Measurements from ENCODE around the gene SCFD1.
"Not testable (repeated sequence)": the region's sequence is repeated elsewhere in the genome, so short reads cannot be mapped to it uniquely, and the experiment has no call there.

Gene SCFD1

DNA sequence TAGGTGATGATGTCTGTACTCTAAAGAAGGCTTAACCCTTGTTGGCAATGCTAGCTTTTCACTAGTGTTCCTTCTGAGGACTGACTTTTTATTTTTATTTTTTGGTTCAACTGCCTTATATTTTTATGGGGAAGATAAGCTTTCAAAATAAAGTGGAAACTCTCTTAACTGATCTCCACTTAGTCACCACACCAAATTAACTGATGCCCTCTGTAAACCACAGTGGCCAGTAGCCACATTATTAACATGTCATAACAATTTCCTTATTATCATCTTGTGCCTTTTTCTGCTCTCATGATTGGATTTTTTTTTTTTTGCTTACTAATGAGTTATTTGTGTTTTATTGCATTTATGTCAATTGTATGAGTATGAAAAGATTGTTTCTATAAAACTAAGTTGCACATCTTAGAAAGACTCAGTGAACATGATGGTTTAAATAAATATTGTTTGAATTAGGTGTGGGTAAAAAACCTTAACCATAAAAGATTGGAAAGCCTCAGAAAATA, 56.9 kb downstream of the SCFD1 start:
- no peak for DNase-seq

DNA sequence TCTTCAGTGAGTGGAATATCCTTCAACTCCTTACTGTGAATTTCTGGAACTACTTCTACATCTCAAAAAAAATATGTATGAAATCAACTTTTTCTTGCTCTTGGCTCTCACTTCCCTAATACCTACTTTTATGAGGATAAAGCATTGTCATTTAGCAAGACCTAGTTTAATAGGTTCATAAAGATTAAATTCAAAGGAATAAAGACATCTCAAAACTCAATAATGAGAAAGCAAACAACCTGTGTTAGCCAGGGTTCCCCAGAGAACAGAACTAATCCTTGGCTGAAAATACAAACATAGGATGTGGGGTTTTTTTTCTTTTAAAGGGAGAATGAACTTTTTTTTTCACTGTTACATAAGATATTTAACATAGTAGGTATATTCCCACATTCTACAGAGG, 57.9 kb downstream of the SCFD1 start:
- no peak for DNase-seq

DNA sequence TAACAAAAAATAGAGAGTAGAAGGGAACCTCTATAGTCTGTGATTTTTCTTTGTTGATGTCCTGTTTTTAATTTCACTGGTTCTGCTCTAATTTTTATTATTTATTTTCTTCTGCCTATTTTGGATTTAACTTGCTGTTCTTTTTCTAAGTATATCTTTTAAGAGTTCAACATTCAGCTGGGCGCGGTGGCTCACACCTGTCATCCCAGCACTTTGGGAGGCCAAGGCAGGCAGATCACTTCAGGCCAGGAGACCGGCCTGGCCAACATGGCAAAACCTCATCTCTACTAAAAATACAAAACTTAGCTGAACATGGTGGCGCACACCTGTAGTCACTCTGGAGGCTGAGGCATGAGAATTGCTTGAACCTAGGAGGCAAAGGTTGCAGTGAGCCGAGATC, 58.7 kb downstream of the SCFD1 start:
- DNase-seq = not testable (repeated sequence)

DNA sequence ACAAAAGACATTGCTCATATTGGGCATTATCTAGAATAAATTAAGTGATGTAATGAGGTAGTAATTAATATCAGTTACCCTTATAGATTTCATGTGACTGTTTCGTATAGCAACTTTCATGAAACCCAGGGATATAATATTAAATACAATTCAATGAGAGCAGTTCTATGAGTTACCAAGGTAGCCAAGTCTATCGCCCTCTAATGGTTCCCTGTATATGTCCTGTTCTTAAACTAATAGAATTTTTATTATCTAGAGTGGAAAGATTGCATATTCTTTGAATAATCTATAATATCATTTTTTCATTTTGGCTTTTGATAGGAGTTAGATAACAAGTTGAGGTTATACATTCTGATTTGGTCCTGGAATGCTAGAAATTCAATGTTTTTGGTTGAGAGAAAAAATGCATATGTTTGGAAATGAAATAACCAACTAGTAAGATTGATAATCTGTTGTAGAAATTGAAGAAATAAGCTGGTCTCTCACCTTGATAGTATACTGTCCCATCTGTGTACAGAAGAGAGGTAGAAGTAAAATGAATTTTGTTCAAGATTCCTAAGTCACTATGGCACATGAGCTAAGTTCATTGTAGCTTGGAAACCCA, 59.7 kb downstream of the SCFD1 start:
- DNase-seq = no peak

DNA sequence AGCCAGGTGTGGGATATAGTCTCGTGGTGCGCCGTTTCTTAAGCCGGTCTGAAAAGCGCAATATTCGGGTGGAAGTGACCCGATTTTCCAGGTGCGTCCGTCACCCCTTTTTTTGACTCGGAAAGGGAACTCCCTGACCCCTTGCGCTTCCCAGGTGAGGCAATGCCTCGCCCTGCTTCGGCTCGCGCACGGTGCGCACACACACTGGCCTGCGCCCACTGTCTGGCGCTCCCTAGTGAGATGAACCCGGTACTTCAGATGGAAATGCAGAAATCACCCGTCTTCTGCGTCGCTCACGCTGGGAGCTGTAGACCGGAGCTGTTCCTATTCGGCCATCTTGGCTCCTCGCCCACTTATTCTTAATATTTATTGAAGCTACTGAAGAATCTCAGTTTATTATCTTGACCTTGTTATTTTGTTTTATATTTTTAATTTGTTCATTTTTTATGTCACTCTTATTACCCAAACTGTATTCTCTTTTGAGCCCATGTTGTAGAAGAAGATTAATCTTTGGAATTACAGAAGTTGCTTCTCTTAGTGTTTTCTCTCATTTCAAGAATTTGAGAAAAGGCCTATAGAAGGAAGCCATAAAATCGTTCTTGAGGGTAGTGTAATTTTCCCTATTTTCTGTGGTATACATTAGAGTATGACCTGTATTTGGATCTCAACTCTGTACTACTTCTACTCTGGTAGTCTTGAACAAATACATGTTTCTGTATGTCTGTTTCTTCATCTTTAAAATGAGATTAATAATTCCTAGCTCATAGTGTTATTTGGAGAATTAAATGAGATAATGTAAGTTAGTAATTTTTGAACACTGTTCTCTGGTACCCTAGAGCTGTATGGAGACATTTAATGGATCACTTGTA, 68.6 kb downstream of the SCFD1 start:
- DNase-seq = not testable (repeated sequence)

DNA sequence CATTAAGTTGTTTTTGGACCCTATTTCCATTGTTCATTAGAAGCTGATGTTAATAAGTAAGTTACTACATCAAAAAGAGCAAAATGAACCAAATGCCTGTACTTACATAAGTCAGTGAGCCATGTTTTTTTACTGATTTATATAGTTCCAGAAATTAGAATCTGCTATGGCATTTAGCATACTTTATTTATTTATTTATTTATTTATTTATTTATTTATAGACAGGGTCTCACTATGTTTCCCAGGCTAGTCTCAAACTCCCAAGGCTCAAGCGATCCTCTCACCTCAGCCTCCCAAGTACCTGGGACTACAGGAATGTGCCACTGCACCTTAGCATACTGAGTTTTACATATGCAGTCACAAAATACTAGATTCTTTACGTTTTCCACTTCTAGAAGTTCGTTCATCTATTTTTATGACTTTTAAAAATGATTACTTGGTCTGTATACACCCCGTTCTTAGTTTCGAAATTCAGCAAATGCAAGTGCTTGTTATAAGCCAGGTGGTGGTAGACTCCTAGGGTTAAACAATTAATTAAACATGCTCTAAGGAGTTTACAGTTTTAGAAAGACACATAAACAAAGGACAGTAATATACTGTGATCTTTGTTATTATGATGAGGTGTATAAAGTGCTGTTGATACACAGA, 69.8 kb downstream of the SCFD1 start:
- DNase-seq = no peak

DNA sequence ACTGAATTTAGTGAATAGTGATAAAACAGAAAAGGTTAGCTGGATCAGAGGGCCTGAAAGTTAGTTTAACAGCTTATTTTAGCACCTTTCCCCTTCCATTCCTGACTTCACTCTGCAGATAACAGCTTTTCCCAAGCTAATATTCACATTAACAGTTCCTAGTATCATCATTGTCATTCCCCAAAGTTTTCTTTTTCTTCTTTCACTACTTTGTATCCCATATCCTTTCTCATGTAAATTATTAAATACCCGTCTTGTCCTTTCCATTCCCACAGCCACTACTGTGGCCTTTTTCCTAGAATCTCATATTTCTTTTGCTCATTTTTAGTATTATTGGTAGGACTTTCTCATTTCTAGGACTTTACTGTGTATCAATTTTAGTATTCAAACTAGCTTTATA, 70.5 kb downstream of the SCFD1 start:
- DNase-seq = no peak

DNA sequence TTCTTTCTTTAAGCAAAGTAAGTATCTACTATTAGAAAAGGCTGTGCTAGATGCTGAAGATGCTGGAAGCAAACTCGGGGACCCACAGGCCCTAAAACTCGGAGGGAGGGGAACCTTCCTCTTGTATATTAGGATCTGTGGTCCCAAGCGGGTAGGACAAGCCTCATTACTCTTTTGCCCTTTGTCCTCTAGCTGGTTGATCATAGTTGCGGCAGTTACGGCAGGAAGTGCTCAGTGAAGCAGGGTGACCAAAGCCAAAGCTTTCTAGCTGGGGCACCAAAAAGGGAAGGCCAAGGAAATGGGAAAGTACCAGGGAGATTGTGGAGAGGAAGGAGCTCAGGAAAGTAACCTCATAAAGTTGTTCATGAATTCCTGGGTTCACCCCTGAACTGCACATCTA, 76.3 kb downstream of the SCFD1 start:
- DNase-seq = no peak

DNA sequence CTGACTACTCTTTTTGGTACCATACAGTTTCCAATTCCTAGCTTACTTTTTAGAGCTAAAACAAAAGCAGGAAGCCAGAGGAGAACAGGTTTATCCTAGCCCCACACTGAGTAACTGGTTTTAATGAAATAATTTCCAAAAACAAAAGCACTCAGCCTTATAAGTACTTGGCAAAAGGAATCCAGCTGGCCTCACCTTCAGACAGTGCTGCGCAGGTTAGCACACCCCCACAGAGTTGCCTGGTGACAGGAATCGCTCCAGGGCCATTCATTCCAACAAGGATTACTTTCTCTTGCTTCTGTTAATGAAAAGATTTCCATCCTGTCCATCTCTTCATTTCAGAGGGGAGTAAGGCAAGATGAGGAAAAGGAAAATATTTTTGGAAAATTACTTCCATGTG, 84.6 kb downstream of the SCFD1 start:
- no peak for DNase-seq

DNA sequence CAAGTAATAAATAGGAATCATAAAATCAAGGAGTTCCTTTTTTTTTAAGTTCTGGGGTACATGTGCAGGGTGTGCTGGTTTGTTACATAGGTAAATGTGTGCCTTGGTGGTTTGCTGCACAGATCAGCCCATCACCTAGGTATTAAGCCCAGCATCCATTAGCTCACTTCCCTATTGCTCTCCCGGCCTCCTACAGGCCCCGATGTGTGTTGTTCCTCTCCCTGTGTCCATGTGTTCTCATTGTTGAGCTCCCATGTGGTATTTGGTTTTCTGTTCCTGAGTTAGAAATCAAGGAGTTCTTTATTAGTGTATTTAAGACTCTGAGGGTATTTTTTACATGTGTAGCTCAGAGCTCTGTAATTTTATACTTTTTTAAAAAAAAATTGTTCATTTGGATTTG, 86.0 kb downstream of the SCFD1 start:
- DNase-seq = no peak

DNA sequence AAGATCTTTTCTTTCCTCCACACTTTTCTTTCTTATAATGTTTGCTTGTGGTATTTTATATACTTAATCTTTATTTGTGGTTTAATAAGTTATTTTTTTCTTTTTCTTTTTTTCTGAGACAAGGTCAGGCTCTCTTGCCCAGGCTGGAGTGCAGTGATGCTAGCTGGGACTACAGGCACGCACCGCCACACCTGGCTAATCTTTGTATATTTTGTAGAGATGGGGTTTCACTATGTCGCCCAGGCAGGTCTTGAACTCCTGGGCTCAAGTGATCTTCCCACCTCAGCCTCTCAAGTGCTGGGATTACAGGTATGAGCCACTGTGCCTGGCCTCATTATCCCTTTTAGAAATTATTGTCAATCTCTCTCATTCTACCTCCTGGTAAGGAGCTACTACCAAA, 87.1 kb downstream of the SCFD1 start:
- no peak for DNase-seq

DNA sequence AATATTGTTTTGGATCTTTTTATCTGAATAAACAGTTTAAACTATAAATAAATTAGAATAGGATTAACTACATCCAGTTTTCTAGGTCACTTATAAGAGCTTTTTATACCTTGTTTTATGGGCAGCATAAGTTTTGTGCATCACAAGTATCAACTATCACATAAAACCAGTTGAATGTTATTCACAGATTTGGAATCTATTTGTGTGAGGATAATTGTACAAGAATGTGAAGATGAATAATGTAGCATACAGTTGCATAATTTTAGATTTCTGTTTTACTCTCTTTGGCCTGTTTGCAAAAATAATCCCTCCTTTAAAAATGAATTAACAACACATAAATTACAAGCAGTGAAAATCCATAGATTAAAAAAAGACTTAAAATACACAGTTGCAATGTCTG, 88.8 kb downstream of the SCFD1 start:
- DNase-seq = no peak

DNA sequence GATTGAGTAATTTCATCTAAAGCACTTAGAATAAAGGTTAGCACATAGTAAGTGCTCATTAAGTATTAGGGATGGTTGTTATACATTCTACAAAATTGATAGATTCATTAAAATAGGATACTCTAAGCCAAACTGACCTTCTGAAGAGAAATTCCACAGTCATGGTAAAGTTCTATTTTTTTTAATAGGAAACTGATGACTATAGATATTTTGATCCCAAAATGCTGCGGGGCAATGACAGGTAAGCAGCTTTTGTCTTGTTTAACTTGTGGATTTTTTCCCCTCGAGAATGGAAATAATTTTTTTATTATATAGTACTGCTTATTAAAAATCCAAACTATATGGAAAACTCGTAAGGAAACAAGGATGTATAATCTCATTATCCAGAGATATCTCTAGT, 97.0 kb downstream of the SCFD1 start:
- no peak for DNase-seq

DNA sequence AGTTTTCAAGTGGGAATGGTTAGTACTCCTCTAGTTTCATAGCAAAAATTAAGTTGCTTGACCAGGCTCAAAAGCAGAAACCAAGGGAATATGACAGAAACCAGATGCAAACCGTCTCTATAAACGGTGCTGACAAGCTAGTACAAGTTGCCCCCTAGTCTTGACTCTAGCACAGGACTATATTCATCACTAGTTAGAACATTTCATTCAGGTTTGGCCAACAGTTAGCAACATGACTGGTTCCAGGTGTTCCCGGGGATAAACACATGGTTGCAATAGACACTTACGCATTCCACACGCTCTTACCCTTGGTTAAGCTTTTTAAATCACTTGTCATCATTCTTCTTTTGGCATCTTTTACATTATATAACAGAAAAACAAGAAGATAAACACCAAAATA, 103.6 kb downstream of the SCFD1 start:
- DNase-seq = no peak

DNA sequence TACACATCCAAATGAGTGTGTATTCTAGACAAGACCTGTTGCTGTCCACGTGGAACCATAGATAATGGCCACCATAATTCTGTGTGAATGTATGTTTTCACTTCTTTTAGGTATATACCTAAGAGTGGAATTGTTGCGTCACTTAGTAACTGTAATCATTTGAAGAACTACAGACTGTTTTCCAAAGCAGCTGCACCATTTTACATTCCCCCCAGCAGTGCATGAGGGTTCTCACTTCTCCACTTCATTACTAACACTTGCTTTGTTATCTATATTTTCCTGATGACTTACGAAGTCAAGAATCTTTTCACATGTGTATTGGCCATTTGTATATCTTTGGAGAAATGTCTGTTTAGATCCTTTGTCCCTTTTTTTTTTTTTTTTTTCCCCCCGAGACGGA, 106.4 kb downstream of the SCFD1 start:
- DNase-seq = no peak

DNA sequence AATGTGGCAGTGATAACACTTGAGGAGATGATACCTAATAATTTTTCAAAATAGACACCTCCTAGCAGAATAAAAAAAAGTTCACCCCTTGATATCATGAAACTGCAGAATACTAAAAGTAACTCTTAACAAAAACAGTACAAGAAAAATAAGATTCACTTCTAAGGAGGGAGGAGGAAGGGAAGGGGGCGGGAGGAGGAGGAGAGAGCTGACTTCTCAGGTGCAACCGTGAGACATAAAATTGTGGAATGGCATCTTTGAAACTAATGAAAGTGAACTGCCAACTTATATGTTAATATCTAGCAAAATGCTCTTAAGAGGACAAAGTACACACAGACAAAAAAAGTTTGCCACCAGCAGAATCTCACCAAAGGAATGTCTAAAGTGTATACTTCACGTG, 115.8 kb downstream of the SCFD1 start:
- DNase-seq = no peak

DNA sequence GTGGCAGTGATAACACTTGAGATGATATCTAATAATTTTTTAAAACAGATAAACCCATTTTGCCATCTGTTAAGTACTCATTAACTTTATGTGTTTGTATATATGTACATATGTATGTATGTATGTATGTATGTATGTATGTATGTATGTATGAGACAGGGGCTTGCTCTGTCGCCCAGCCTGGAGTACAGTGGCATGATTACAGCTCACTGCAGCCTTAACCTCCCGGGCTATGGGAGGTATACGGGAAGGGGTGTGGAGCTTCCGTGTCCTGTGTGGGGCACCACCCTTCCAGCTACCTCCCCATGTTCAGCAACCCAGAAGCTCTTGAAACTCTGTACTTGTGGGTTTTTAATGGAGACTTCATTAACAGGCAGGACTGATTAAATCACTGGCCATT, 116.9 kb downstream of the SCFD1 start:
- DNase-seq = no peak

DNA sequence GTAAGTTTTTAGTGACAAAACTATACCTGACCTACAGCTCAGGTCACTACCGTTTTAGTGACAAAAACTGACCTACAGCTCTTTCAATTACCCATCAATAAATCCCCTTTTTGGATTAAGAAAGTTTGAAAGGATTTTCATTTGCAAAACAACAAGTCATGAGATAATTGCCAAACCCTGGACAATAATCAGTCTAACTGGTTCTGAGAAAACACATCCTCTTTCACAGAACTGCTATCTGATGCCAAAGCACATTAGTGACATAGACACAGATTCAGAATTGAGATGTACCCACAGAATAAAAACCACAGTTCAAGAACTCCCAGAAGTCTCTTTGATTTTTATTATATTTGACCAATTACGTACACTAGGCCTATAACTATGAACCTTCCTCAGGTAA, 126.2 kb downstream of the SCFD1 start:
- DNase-seq = no peak

DNA sequence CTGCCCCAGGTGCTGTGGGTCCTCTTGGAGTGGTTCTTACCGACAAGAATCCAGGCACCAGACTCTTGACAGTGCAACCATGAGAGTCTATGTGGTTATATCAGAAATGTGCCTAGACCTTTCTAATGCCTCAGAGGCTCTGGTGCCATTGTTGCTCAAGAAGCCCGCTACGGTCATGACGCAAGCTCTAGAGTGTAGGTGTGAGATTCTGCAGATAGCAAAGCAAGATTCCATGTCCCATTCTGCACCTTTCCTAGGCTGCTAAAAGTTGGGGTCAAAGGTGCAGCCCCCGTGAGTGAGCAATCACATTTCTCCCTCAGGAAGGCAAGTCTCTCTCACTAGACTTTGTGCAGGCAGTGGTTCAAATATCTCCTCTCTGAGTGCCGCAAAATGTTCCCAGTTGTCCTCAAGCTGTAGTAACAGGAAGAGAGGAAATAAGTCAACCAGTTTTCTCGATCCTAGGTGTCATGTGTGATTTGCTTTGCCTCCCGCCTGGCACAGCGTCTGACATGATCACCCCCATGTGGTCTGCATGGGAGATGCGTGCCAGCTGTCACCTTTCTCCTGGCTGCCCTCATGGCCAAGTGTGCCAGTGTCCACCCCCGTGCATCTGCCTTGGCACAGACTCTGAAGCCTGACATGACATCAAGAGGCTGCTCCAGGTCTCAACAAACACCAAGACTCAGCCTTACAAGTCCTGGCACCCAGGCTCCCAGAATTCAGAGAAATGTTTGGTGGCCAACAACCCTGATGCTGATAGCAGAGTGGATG, 129.7 kb downstream of the SCFD1 start:
- DNase-seq = no peak

DNA sequence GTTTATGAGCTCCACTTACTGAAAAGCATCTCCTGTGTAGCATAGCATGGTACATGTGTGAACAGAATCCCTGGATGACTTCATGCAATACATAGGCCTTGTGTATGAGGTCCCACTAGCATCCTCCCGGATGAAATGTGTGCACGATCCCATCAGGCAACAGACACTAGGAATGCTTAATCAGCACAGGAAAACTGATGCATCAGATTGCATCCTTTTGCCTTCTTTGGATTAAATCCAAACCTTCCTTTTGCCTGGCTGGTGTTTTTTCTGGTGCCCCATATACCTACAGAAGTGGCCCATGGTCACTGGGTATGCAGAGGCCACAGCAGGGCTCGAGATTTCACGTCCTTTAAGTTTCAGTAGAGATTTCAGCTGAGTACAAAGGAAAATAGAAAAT, 131.3 kb downstream of the SCFD1 start:
- no peak for DNase-seq

DNA sequence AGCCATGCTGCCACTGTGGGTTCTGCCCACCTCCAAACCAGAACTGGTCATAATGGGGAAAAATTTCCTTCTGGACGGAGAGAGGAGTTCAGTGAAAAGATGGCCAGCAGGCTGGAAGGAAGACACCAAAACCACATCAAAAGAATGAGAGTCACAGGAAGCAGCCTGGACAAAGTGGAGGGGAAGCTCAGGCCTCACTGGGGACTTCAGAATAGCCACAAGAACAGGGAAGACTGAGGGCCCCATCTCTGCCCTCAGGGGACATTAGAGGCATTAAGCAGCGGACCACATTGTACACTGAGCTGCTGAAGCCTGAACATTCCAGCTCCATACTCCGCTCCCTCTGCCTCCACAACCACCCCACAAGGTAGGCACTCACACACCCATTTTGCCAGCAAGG, 132.7 kb downstream of the SCFD1 start:
- DNase-seq = no peak

DNA sequence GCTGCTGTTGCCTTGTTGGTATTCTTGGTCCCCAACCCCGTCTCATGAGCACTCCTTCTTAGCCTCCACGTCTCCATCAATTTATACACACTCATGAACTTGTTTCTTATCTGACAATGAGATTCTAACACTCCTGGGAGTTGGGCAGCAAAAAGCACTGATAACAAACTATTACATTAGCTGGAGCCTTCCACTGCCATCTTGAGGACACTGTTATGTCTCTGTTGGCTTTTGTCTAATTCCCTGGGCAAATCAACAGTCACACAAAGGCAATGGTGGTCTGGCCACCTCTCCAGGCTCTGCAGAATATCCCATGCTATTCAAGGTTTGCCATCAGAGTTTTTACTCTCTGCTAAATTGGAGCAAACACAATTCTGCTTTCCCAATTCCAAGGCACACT, 134.5 kb downstream of the SCFD1 start:
- no peak for DNase-seq

DNA sequence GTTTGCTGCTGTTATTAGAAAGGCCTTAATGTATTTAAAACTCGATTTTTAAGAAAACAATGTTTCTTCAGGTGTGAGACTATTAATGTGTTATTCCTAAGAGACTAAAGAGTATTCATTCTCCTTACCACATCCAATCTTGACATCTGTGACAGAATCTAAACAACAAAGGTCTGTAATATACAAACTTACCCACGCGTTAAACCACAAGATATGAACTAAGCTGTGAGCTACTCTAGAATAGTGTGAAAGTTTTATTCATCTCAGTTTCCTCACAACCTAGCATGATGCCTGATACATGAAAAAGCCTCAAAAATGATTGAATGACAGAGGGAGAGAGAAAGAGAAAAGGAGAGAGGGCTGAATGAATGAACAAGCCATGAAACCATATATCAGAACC, 135.0 kb downstream of the SCFD1 start:
- no peak for DNase-seq
